COR-L47 (cell line): ENCODE data around the gene TOM1L2.

Experiments
- DNase-seq: peaks from one replicate; lab custom pipeline; 2025; lab: John Stamatoyannopoulos, UW

TOM1L2 gene

GRCh38 chr17:17835415-17836249, 136.6 kb downstream of the TOM1L2 start:
- no peak for DNase-seq

GRCh38 chr17:17834974-17835373, 137.2 kb downstream of the TOM1L2 start:
- no peak for DNase-seq

- DNase-seq: no peak
Measured at GRCh38 chr17:17833658-17834357, 138.4 kb downstream of the TOM1L2 start.

GRCh38 chr17:17832032-17832363, 140.2 kb downstream of the TOM1L2 start:
- no peak for DNase-seq

GRCh38 chr17:17831208-17832031, 140.8 kb downstream of the TOM1L2 start:
- DNase-seq: no peak

GRCh38 chr17:17830740-17831207, 141.4 kb downstream of the TOM1L2 start:
- DNase-seq: no peak

GRCh38 chr17:17830269-17830567, 142.0 kb downstream of the TOM1L2 start:
- DNase-seq: no peak

GRCh38 chr17:17827826-17828621, 144.2 kb downstream of the TOM1L2 start:
- no peak for DNase-seq

GRCh38 chr17:17826942-17827785, 145.0 kb downstream of the TOM1L2 start:
- DNase-seq: no peak

GRCh38 chr17:17826342-17826713, 145.9 kb downstream of the TOM1L2 start:
- no peak for DNase-seq

- DNase-seq: no peak
Measured at GRCh38 chr17:17824783-17825614, 147.2 kb downstream of the TOM1L2 start.

GRCh38 chr17:17824119-17824782, 147.9 kb downstream of the TOM1L2 start:
- DNase-seq: no peak

GRCh38 chr17:17823433-17824118, 148.6 kb downstream of the TOM1L2 start:
- DNase-seq: peak; percentile 60

- DNase-seq: no peak
Measured at GRCh38 chr17:17822616-17823015, 149.6 kb downstream of the TOM1L2 start.

- no peak for DNase-seq
Measured at GRCh38 chr17:17822189-17822588, 150.0 kb downstream of the TOM1L2 start.

GRCh38 chr17:17820463-17821158, 151.6 kb downstream of the TOM1L2 start:
- no peak for DNase-seq

- no peak for DNase-seq
Measured at GRCh38 chr17:17820046-17820445, 152.2 kb downstream of the TOM1L2 start.

GRCh38 chr17:17819561-17819995, 152.6 kb downstream of the TOM1L2 start:
- peak; percentile 32 for DNase-seq
